GM23248 (cell line): ENCODE data around the gene PLEKHH3.

ENCODE experiments used
- EZH2 ChIP-seq: fragments of 200-600 bp; sonication (generic); IDR thresholded peaks from 2 replicates; pipeline ENCODE4 v1.6.1; 2018; ENCODE audit warnings: antibody characterized with exemption, mild to moderate bottlenecking; ENCODE audit not compliant: insufficient read depth, poor library complexity, severe bottlenecking
- EZH2phosphoT487 ChIP-seq: fragments of 200-600 bp; sonication (generic); IDR thresholded peaks from 2 replicates; pipeline ENCODE4 v1.6.1; 2018; ENCODE audit warnings: antibody characterized with exemption, moderate library complexity, mild to moderate bottlenecking, low read depth; ENCODE audit not compliant: insufficient read depth

DNA sequence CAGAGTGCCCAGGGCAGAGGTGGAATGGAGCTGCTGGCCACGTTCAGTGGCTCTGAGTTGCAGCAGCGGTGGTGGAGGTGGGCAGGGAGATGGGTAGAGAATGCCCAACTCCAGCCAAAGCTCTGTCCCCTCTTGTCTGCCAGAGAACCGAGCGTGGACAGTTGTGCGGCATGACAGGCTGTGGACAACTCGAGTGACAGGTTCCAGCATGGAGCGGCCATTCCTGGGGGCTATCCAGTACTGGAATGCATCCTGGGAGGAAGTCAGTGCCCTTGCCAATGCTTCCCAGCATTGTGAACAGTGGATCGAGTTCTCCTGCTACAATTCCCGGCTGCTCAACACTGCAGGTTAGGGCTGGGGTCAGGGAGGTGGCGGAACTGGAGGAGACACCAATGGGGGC lies 13.8 kb upstream of the PLEKHH3 start:
- TF ChIP-seq EZH2phosphoT487 (no peak), EZH2 (no peak)
